Osteoblast (primary cell): ENCODE results near the gene QTRT2. TPM values are rescaled to one million over a fixed set of nuclear protein-coding genes. Genes with fewer than 3 reads are reported as not detected.
A peak's percentile ranks its signal among the peaks of the same experiment; 100 is the strongest.

Experiments used
- DNase-seq: peaks from one replicate; pipeline ENCODE4 v3.0.0; 2011; ENCODE audit warnings: low spot score, mixed read lengths; ENCODE audit not compliant: insufficient read length; ENCODE audit errors: missing footprints
- H2AFZ ChIP-seq: 2 replicates; pipeline ENCODE4 v1.6.0; 2011; ENCODE audit warnings: mild to moderate bottlenecking, low read length
- H3K27ac ChIP-seq: 2 replicates; pipeline ENCODE4 v1.5.1; 2011; ENCODE audit warnings: mild to moderate bottlenecking, low read depth, low read length, moderate library complexity
- H3K27me3 ChIP-seq: 2 replicates; pipeline ENCODE4 v1.6.0; 2012; ENCODE audit warnings: mild to moderate bottlenecking, control low read depth, inconsistent platforms, low read length, moderate library complexity; ENCODE audit not compliant: insufficient read depth
- H3K36me3 ChIP-seq: 2 replicates; pipeline ENCODE4 v1.5.1; 2011; ENCODE audit warnings: mild to moderate bottlenecking, low read length, control low read depth, moderate library complexity; ENCODE audit not compliant: insufficient read depth
- H3K4me1 ChIP-seq: 2 replicates; pipeline ENCODE4 v1.5.1; 2011; ENCODE audit warnings: mild to moderate bottlenecking, low read length, control low read depth, moderate library complexity; ENCODE audit not compliant: insufficient read depth
- H3K4me2 ChIP-seq: 2 replicates; pipeline ENCODE4 v1.6.0; 2011; ENCODE audit warnings: mild to moderate bottlenecking, low read length; ENCODE audit not compliant: insufficient read depth
- H3K4me3 ChIP-seq: fragments of 200-600 bp; sonication (generic); 3 replicates; pipeline ENCODE4 v1.5.1; 2012; ENCODE audit warnings: mild to moderate bottlenecking, low read length, inconsistent platforms; ENCODE audit not compliant: insufficient read depth
- H3K79me2 ChIP-seq: 2 replicates; pipeline ENCODE4 v1.6.0; 2012; ENCODE audit warnings: mild to moderate bottlenecking, low read length, control low read depth, inconsistent platforms; ENCODE audit not compliant: insufficient read depth
- H3K9me3 ChIP-seq: 2 replicates; pipeline ENCODE4 v1.5.1; 2011; ENCODE audit warnings: low read depth, low read length, control low read depth
- H4K20me1 ChIP-seq: 2 replicates; pipeline ENCODE4 v1.6.0; 2012; ENCODE audit warnings: mild to moderate bottlenecking, low read length, control low read depth; ENCODE audit not compliant: insufficient read depth
- total RNA-seq: library from RNA; depleted of rRNA; stranded (reverse); fragments of >200 nt; gene quantifications from 2 replicates; pipeline ENCODE4 v1.2.3, GENCODE V29; 2012
- TF ChIP-seq, protein P1 (sequence below): IDR thresholded peaks from 2 replicates; pipeline ENCODE4 v1.5.1; 2011; ENCODE audit warnings: mild to moderate bottlenecking, low read depth, low read length, moderate library complexity; ENCODE audit errors: extremely low read depth

QTRT2 gene
- total RNA-seq, 1 donor = 14.5 TPM

DNA sequence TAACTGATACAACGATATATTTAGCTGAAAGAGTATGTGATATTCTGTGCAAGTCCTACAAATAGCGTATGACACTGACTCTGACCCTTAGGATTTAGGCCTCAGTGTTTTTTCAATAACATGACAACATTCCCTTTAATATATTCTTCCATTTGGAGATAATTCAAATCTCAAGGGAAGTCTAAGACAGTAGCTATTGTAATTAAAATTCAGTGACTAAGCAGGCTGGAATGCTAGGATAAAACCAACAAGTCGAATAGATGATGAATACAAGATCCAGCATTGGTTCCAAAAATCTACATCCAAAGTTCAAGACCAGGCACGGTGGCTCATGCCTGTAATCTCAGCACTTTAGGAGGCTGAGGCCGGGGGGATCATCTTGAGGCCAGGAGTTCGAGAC, 56.2 kb downstream of the QTRT2 start:
- Histone ChIP-seq H3K4me2 (no peak overlapping the region), H3K79me2 (no peaks in the 10 kb centered on the region), H3K9me3 (no peaks in the 10 kb centered on the region), H3K4me1 (no peaks in the 10 kb centered on the region), H4K20me1 (no peaks in the 10 kb centered on the region), H3K4me3 (no peak overlapping the region), H3K27ac (no peak overlapping the region), H3K36me3 (no peaks in the 10 kb centered on the region), H2AFZ (no peak overlapping the region), H3K27me3 (peaks cover 18% of the 10 kb centered on the region)
- DNase-seq = no peak
- TF ChIP-seq, protein P1, sequence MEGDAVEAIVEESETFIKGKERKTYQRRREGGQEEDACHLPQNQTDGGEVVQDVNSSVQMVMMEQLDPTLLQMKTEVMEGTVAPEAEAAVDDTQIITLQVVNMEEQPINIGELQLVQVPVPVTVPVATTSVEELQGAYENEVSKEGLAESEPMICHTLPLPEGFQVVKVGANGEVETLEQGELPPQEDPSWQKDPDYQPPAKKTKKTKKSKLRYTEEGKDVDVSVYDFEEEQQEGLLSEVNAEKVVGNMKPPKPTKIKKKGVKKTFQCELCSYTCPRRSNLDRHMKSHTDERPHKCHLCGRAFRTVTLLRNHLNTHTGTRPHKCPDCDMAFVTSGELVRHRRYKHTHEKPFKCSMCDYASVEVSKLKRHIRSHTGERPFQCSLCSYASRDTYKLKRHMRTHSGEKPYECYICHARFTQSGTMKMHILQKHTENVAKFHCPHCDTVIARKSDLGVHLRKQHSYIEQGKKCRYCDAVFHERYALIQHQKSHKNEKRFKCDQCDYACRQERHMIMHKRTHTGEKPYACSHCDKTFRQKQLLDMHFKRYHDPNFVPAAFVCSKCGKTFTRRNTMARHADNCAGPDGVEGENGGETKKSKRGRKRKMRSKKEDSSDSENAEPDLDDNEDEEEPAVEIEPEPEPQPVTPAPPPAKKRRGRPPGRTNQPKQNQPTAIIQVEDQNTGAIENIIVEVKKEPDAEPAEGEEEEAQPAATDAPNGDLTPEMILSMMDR = no peak

GRCh38 chr3:114114719-114115118, 58.2 kb downstream of the QTRT2 start:
- Histone ChIP-seq H3K4me1 (no peaks in the 10 kb centered on the region), H3K9me3 (no peaks in the 10 kb centered on the region), H2AFZ (no peak overlapping the region), H4K20me1 (no peaks in the 10 kb centered on the region), H3K4me2 (no peak overlapping the region), H3K27me3 (peaks cover 12% of the 10 kb centered on the region), H3K4me3 (no peak overlapping the region), H3K27ac (no peak overlapping the region), H3K79me2 (no peaks in the 10 kb centered on the region), H3K36me3 (no peaks in the 10 kb centered on the region)
- TF ChIP-seq, protein P1 = no peak
- no peak for DNase-seq

DNA sequence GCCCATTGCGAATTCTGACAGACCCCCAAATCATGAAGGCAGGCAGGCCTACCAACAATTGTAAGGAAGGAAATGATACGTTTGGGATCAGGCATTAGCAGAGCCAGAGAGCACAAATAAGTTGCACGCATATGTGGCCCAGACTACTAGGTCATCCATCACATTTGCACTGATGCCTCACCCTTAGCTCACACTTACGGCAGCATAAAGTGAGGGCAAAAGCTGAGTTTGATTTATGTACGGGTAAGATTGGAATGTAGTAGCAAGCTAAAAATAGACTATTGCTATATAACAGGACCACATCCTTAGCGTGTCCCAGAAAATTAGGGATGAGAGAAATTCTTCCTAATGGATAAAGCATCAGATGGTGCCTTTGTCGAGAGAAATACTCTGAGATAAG, 58.6 kb downstream of the QTRT2 start:
- Histone ChIP-seq H3K79me2 (no peaks in the 10 kb centered on the region), H3K9me3 (no peaks in the 10 kb centered on the region), H3K4me2 (no peak overlapping the region), H3K4me1 (peaks cover under 1% of the 10 kb centered on the region), H3K27me3 (peaks cover 8% of the 10 kb centered on the region), H4K20me1 (no peaks in the 10 kb centered on the region), H3K36me3 (no peaks in the 10 kb centered on the region), H3K4me3 (no peak overlapping the region), H3K27ac (no peak overlapping the region), H2AFZ (no peak overlapping the region)
- TF ChIP-seq, protein P1 = no peak
- DNase-seq = no peak

DNA sequence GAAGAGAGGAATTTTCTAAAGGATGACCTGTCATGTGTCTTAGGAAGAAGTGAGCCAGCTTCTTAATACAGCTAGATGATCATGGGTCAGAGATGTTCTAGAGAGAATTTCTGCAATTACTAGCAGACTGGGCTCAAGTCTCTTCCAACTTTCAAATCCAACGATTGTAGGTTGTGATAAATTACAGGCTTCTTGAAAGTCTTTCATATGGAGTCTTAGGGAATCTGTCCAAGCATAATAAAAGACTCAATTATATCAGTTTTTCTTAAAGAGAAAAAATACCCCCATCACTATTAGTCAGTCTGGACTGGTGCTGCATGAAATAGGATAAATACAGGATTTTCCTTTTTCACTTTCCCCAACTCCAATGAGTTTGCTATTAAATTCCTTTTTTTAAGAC, 63.2 kb downstream of the QTRT2 start:
- Histone ChIP-seq H2AFZ (no peak overlapping the region), H3K4me2 (no peak overlapping the region)
- TF ChIP-seq, protein P1 = no peak

More for the DNA sequence above, 63.2 kb downstream of the QTRT2 start:
- H3K27me3 ChIP-seq = no peaks in the 10 kb centered on the region
- H4K20me1 ChIP-seq = no peaks in the 10 kb centered on the region
- H3K9me3 ChIP-seq = no peaks in the 10 kb centered on the region
- peaks cover 17% of the 10 kb centered on the region for H3K4me1 ChIP-seq
- no peaks in the 10 kb centered on the region for H3K79me2 ChIP-seq
- DNase-seq = no peak
- H3K27ac ChIP-seq = peak overlapping the region; percentile 10
- no peaks in the 10 kb centered on the region for H3K36me3 ChIP-seq
- H3K4me3 ChIP-seq = no peak overlapping the region
